HFF-Myc (cell line): Measurements from ENCODE around the gene UCP1.

Experiments used
- DNase-seq: peaks from one replicate; pipeline ENCODE4 v3.0.0-alpha.2; 2011; ENCODE audit warnings: low read depth; ENCODE audit errors: extremely low read depth
- H3K4me3 ChIP-seq: replicated peaks from 2 replicates; pipeline ENCODE4 v1.5.1; 2011; ENCODE audit warnings: low read depth, mild to moderate bottlenecking, control low read depth, low read length
- TF ChIP-seq, protein P1 (sequence below): IDR thresholded peaks from 2 replicates; pipeline ENCODE4 v1.5.1; 2012; ENCODE audit warnings: mild to moderate bottlenecking, low read depth, low read length, control low read depth; ENCODE audit errors: missing control alignments

UCP1 gene

DNA sequence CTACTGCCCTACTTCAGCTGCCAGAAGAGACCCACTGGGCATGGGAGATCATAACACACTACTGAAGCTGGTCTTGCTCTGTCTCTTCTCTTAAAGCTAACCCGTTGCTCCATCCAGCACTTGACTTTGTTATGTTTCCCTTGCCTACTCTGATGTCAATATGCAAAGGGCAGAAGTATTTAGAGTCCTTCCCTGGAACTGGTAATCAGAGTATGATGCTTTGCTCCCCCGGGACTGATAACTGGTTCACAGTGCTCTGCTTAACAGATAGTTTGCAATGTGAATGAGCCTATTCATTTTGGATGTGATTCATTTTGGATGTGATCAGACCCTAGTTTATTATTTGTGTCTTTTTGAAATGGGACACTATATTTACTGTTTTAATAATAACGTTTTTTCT is 12.3 kb upstream of the UCP1 start:
- no peak overlapping the region for H3K4me3 ChIP-seq
- TF ChIP-seq, protein P1, sequence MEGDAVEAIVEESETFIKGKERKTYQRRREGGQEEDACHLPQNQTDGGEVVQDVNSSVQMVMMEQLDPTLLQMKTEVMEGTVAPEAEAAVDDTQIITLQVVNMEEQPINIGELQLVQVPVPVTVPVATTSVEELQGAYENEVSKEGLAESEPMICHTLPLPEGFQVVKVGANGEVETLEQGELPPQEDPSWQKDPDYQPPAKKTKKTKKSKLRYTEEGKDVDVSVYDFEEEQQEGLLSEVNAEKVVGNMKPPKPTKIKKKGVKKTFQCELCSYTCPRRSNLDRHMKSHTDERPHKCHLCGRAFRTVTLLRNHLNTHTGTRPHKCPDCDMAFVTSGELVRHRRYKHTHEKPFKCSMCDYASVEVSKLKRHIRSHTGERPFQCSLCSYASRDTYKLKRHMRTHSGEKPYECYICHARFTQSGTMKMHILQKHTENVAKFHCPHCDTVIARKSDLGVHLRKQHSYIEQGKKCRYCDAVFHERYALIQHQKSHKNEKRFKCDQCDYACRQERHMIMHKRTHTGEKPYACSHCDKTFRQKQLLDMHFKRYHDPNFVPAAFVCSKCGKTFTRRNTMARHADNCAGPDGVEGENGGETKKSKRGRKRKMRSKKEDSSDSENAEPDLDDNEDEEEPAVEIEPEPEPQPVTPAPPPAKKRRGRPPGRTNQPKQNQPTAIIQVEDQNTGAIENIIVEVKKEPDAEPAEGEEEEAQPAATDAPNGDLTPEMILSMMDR = no peak

DNA sequence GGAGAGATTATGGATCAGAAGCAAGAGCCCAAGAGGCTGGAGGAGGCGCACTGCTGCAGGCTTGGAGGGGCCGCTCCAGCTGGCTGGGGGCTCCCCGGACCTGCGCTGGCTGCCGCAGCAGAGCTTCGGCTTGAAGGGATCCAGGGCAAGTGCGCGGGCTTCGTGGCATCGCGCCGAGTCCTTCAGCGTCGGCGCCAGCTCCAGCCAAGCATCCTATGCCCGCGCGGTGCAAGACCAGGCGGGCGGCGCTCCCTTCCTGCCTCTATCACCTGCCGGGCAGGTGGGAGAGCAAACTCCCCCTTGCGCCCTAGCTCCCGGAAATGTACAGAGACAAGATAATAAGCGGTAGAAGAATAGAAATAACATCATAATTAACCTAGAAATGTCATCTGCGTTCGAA is 10.5 kb upstream of the UCP1 start:
- TF ChIP-seq, protein P1 = no peak
- DNase-seq = no peak
- no peak overlapping the region for H3K4me3 ChIP-seq

More for the DNA sequence above, 12.3 kb upstream of the UCP1 start:
- DNase-seq = no peak

DNA sequence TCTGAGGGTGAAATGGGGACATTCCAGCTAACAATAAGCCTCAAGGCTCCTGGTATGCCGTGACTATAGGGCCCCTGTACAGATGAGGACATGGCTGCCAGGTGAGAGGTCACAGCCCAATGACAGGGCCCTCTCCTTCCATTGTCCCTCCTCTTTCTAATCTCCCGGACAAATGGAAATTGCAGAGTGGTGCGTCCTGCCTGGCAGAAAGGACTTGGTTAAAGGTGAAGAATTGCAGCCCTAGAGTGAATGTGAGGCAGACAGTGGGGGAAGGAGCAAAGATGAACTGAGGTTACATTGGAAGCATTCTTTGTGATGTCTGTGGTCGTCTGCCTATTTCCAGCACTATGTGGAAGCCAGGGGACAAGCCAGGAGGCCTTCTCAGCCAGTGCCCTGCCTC is 6.7 kb upstream of the UCP1 start:
- DNase-seq = no peak
- no peak overlapping the region for H3K4me3 ChIP-seq
- TF ChIP-seq, protein P1 = no peak

DNA sequence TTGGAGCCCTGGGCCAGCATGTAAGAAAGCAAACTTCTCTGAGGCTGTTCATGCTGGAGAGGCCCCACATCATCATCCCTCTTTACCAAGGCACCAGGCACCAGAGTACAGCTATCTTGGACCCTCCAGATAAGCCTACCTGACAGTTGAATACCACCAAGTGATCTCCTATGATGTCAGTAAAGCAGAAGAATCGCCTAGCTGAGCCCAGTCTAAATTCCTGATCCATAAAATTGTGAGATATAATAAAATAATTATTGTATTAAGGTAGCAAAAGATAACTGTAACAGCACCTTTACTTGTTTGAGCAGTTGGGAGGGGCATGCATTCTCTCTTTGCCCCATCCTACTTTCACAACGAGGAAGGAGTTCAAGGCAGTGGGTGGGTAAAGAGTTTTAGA is 2.9 kb upstream of the UCP1 start:
- no peak for DNase-seq
- TF ChIP-seq, protein P1 = no peak
- H3K4me3 ChIP-seq = no peak overlapping the region

DNA sequence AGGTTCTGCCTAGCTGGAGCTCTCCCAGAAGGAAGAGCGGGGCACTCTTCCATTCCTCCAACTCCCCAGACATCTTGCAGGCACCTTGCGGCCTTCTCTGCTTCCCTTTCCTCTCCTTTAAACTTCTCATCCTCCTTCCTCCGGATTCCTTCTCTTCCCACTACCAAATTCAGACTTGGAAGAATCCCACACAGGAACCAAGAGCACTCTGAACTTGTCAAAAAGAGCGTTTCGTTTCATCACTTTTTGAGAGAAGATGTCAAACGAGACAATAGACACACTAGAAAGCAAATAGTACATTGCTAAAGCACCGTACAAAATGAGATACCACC is 512 bp upstream of the UCP1 start:
- peak overlapping the region; percentile 31 for H3K4me3 ChIP-seq
- TF ChIP-seq, protein P1 = no peak
- no peak for DNase-seq

DNA sequence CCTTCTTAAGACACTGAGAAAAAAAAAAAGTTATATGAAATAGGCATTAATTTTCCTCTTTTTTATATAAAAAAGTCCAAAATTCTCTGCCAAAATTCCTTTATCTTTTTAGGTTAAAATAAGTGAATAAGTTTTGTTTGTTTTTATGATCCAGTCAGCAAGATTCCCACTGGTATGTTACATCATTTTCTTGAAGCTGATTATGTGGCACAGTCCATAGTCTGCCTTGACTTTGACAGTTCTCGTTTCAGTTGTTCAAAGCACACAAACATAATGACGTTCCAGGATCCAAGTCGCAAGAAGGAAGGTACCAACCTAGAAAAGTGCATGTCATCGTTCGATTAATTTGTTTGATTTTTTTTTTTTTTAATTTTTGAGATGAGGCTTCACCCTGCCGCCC is 9.1 kb downstream of the UCP1 start:
- TF ChIP-seq, protein P1 = no peak
- no peak for DNase-seq
- H3K4me3 ChIP-seq = no peak overlapping the region

DNA sequence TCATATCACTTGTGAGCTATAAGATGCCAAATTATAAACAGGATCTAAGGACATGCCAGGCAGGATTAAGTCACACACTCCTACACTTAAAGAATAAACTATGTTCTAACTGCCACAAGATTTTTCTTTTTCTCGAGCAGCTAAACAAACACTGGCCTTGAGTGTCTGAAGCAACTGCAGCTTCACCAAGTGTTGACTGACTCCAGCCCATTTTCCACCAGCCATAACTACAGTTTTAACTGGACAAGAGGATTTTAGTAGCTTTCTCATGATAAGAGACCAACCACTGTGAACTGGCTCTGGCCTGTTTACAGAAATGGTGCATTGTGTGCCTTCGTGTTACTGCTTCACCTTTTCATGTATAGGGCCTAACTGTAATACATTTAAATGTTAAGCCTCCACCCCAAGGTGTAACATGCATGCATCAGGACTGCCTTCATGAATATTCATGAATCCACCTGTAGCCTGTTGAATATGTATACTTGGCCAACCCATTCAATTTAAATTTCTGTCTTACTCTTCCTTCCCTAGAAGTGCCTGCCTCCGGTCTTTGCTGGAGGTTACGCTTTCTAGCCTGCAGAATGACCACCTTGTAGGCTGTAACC is 10.8 kb downstream of the UCP1 start:
- TF ChIP-seq, protein P1 = no peak
- DNase-seq = no peak

More for the DNA sequence above, 10.8 kb downstream of the UCP1 start:
- H3K4me3 ChIP-seq = no peak overlapping the region
